IMR-90 (cell line): Measurements from ENCODE around the gene PANK2. TPM values are rescaled to one million over a fixed set of nuclear protein-coding genes. Genes with fewer than 3 reads are reported as not detected.

Experiments
- ATAC-seq: fragments of 200-7000 bp; cut with Tn5 transposase; 2 replicates; pipeline ENCODE4 v1.9.1; 2020; ENCODE audit warnings: low read depth, mild to moderate bottlenecking, moderate library complexity
- BruUV-seq: library from RNA; stranded (reverse); fragments of 400-500 nt; replicated peaks from 2 replicates; lab custom pipeline; 2021; lab: Mats Ljungman, UMichigan
- CTCF ChIA-PET: fragments of 300-600 bp; formaldehyde crosslinking; extraction: SDS; loops from one replicate; lab custom pipeline; 2021; ENCODE audit warnings: antibody characterized with exemption; lab: Yijun Ruan, JAX
- POLR2A ChIA-PET: fragments of 300-600 bp; sonication (Branson Sonifier 250); formaldehyde crosslinking; loops from one replicate; lab custom pipeline; 2022; ENCODE audit warnings: antibody characterized with exemption; ENCODE audit not compliant: unreplicated experiment; lab: Charles Lee
- DNase-seq: peaks from one replicate; pipeline ENCODE4 v3.0.0; 2013
- H2AFZ ChIP-seq: replicated peaks from 2 replicates; pipeline ENCODE3; 2013; ENCODE audit warnings: low read length, mild to moderate bottlenecking; ENCODE audit not compliant: poor library complexity
- H2AK5ac ChIP-seq: 2 replicates; pipeline ENCODE4 v1.6.1; 2013; ENCODE audit warnings: low read depth, low read length, inconsistent platforms
- H2AK9ac ChIP-seq: replicated peaks from 2 replicates; pipeline ENCODE3; 2013; ENCODE audit warnings: mild to moderate bottlenecking, low read depth, low read length, moderate library complexity; ENCODE audit not compliant: poor library complexity
- H2BK120ac ChIP-seq: 2 replicates; pipeline ENCODE4 v1.6.1; 2013; ENCODE audit warnings: low read depth, low read length, inconsistent platforms
- H2BK15ac ChIP-seq: 3 replicates; pipeline ENCODE4 v1.6.1; 2013; ENCODE audit warnings: low read depth, low read length, inconsistent platforms
- H2BK20ac ChIP-seq: 2 replicates; pipeline ENCODE4 v1.6.1; 2013; ENCODE audit warnings: low read depth, mild to moderate bottlenecking, inconsistent platforms, low read length, moderate library complexity
- H2BK5ac ChIP-seq: 2 replicates; pipeline ENCODE4 v1.6.1; 2013; ENCODE audit warnings: mild to moderate bottlenecking, low read depth, low read length, inconsistent platforms; ENCODE audit not compliant: poor library complexity, severe bottlenecking
- H3K14ac ChIP-seq: replicated peaks from 2 replicates; pipeline ENCODE4 v1.6.1; 2013; ENCODE audit warnings: low read depth, low read length, inconsistent platforms
- H3K18ac ChIP-seq: 2 replicates; pipeline ENCODE4 v1.6.1; 2013; ENCODE audit warnings: low read depth, low read length, control low read depth
- H3K23ac ChIP-seq: 2 replicates; pipeline ENCODE4 v1.6.1; 2013; ENCODE audit warnings: low read depth, low read length, inconsistent platforms
- H3K27ac ChIP-seq: 2 replicates; pipeline ENCODE4 v1.5.1; 2013; ENCODE audit warnings: mild to moderate bottlenecking, control low read depth, low read length; ENCODE audit not compliant: insufficient read depth
- H3K27me3 ChIP-seq: 2 replicates; pipeline ENCODE4 v1.6.1; 2013; ENCODE audit warnings: low read length; ENCODE audit not compliant: control insufficient read depth, insufficient read depth
- H3K36me3 ChIP-seq: 2 replicates; pipeline ENCODE4 v1.6.1; 2013; ENCODE audit warnings: low read length, mixed read lengths; ENCODE audit not compliant: control insufficient read depth, insufficient read depth
- H3K4ac ChIP-seq: 2 replicates; pipeline ENCODE4 v1.6.1; 2013; ENCODE audit warnings: low read depth, low read length, inconsistent platforms
- H3K4me1 ChIP-seq: 2 replicates; pipeline ENCODE4 v1.6.1; 2013; ENCODE audit warnings: low read length, mixed read lengths; ENCODE audit not compliant: control insufficient read depth, insufficient read depth
- H3K4me2 ChIP-seq: 2 replicates; pipeline ENCODE4 v1.6.1; 2013; ENCODE audit warnings: low read depth, mild to moderate bottlenecking, control low read depth, low read length, moderate library complexity
- H3K4me3 ChIP-seq: 2 replicates; pipeline ENCODE4 v1.5.1; 2013; ENCODE audit warnings: low read depth, mild to moderate bottlenecking, control low read depth, low read length, moderate library complexity; ENCODE audit not compliant: insufficient read depth
- H3K56ac ChIP-seq: 2 replicates; pipeline ENCODE4 v1.6.1; 2013; ENCODE audit warnings: low read length, inconsistent platforms; ENCODE audit not compliant: insufficient read depth; ENCODE audit errors: extremely low read depth
- H3K79me1 ChIP-seq, 2 experiments: 2 replicates each; pipeline ENCODE4 v1.6.1; 2013; ENCODE audit warnings: low read length in 2 of 2, inconsistent platforms in 1 of 2, low read depth in 1 of 2
- H3K9ac ChIP-seq: 2 replicates; pipeline ENCODE4 v1.6.1; 2013; ENCODE audit warnings: low read depth, low read length, control low read depth
- H3K9me1 ChIP-seq: 2 replicates; pipeline ENCODE4 v1.6.1; 2013; ENCODE audit warnings: low read length, inconsistent platforms; ENCODE audit not compliant: insufficient read depth
- H3K9me3 ChIP-seq: 2 replicates; pipeline ENCODE4 v1.6.1; 2013; ENCODE audit warnings: low read length; ENCODE audit not compliant: control insufficient read depth, insufficient read depth
- H4K20me1 ChIP-seq: 2 replicates; pipeline ENCODE4 v1.6.1; 2013; ENCODE audit warnings: low read length, inconsistent platforms; ENCODE audit not compliant: insufficient read depth
- H4K5ac ChIP-seq: 2 replicates; pipeline ENCODE4 v1.6.1; 2013; ENCODE audit warnings: mild to moderate bottlenecking, low read depth, low read length, control low read depth
- H4K8ac ChIP-seq, 2 experiments: 2 replicates each; pipeline ENCODE4 v1.6.1; 2013; ENCODE audit warnings: low read depth in 2 of 2, low read length in 2 of 2, control low read depth in 1 of 2, inconsistent platforms in 1 of 2
- H4K91ac ChIP-seq: 2 replicates; pipeline ENCODE4 v1.6.1; 2013; ENCODE audit warnings: low read depth, low read length, inconsistent platforms; ENCODE audit not compliant: insufficient read depth
- BHLHE40 ChIP-seq: fragments of 150-350 bp; IDR thresholded peaks from 2 replicates; pipeline ENCODE4 v1.6.1; 2016; ENCODE audit warnings: mild to moderate bottlenecking, low read depth, low read length
- CEBPB ChIP-seq: IDR thresholded peaks from 2 replicates; pipeline ENCODE4 v1.6.1; 2012; ENCODE audit warnings: low read depth, low read length, improper control_type of control experiment
- CHD1 ChIP-seq: IDR thresholded peaks from 2 replicates; pipeline ENCODE4 v1.6.1; 2012; ENCODE audit warnings: low read depth, low read length, improper control_type of control experiment
- CTCF ChIP-seq: conservative IDR thresholded peaks from 2 replicates; pipeline ENCODE4 v1.5.1; 2012; ENCODE audit warnings: mild to moderate bottlenecking, low read depth, low read length, improper control_type of control experiment
- ELK1 ChIP-seq: fragments of 150-350 bp; IDR thresholded peaks from 2 replicates; pipeline ENCODE4 v1.6.1; 2016; ENCODE audit warnings: low read depth, mild to moderate bottlenecking, low read length, moderate library complexity, borderline replicate concordance
- FOS ChIP-seq: fragments of 150-350 bp; IDR thresholded peaks from 2 replicates; pipeline ENCODE4 v1.6.1; 2016; ENCODE audit warnings: low read depth, low read length
- MAFK ChIP-seq: IDR thresholded peaks from 2 replicates; pipeline ENCODE4 v1.6.1; 2012; ENCODE audit warnings: low read depth, low read length, improper control_type of control experiment
- MAZ ChIP-seq: IDR thresholded peaks from 2 replicates; pipeline ENCODE4 v1.6.1; 2012; ENCODE audit warnings: low read depth, mild to moderate bottlenecking, low read length, improper control_type of control experiment, moderate library complexity, borderline replicate concordance
- MXI1 ChIP-seq: IDR thresholded peaks from 2 replicates; pipeline ENCODE4 v1.6.1; 2012; ENCODE audit warnings: low read depth, mild to moderate bottlenecking, low read length, moderate library complexity, borderline replicate concordance
- NFE2L2 ChIP-seq: fragments of 150-350 bp; IDR thresholded peaks from 2 replicates; pipeline ENCODE4 v1.6.1; 2016; ENCODE audit warnings: low read depth, mild to moderate bottlenecking, low read length
- POLR2A ChIP-seq: IDR thresholded peaks from 2 replicates; pipeline ENCODE4 v1.6.1; 2012; ENCODE audit warnings: mild to moderate bottlenecking, low read depth, low read length
- RAD21 ChIP-seq: IDR thresholded peaks from 2 replicates; pipeline ENCODE4 v1.6.1; 2012; ENCODE audit warnings: low read length, improper control_type of control experiment
- RCOR1 ChIP-seq: IDR thresholded peaks from 2 replicates; pipeline ENCODE4 v1.6.1; 2012; ENCODE audit warnings: mild to moderate bottlenecking, low read length, improper control_type of control experiment; ENCODE audit not compliant: insufficient replicate concordance
- RFX5 ChIP-seq: IDR thresholded peaks from 2 replicates; pipeline ENCODE4 v1.8.0; 2012; ENCODE audit warnings: low read depth, mild to moderate bottlenecking, low read length, moderate library complexity
- SMC3 ChIP-seq: fragments of 150-350 bp; IDR thresholded peaks from 2 replicates; pipeline ENCODE4 v1.6.1; 2016; ENCODE audit warnings: low read depth, mild to moderate bottlenecking, antibody characterized with exemption, low read length, moderate library complexity
- USF2 ChIP-seq: fragments of 150-350 bp; IDR thresholded peaks from 2 replicates; pipeline ENCODE4 v1.6.1; 2017; ENCODE audit warnings: mild to moderate bottlenecking, antibody characterized with exemption, low read length, low read depth
- WGBS, 2 experiments: methylation state at CpG; one replicate each; pipeline versions ENCODE4 v1.1.5 to v1.1.7; 2013; ENCODE audit warnings: missing lambda C conversion rate in 2 of 2; ENCODE audit not compliant: insufficient read length in 1 of 2; ENCODE audit errors: extremely low coverage in 2 of 2; 5-methylcytosine and 5-hydroxymethylcytosine counted together
- dilution Hi-C: fragments of 300-500 bp; cut with HindIII; formaldehyde crosslinking; loops from one replicate; pipeline ENCODE4 v1.14.3; 2018; ENCODE audit warnings: low sequenced_read_pairs; ENCODE audit not compliant: unreplicated experiment
- in situ Hi-C: fragments of 300-500 bp; cut with MboI; formaldehyde crosslinking; loops from 3 replicates; pipeline ENCODE4 v1.14.3; 2019; ENCODE audit warnings: low sequenced_read_pairs, inconsistent platforms, mixed read lengths
- intact Hi-C: fragments of 100-400 bp; cut with micrococcal nuclease; formaldehyde crosslinking; loops from 2 replicates; pipeline ENCODE4 v1.10.0; 2022
- polyA plus RNA-seq, 3 experiments: library from polyadenylated mRNA; depleted of rRNA; stranded (reverse); fragments of >200 nt; gene quantifications; 2 replicates each; pipeline ENCODE4 v1.2.3, GENCODE V29; 2012; ENCODE audit warnings: low replicate concordance in 1 of 3
- total RNA-seq: library from RNA; depleted of rRNA; stranded (reverse); fragments of >200 nt; gene quantifications from 2 replicates; pipeline ENCODE4 v1.2.3, GENCODE V29; 2012

The PANK2 gene
- total and polyA plus RNA-seq, 2 of the 4 experiments (the other 2 are of a cell fraction) = 17.7 to 28.1 TPM

GRCh38 chr20:3910853-3911252, 21.7 kb downstream of the PANK2 start:
- H3K23ac ChIP-seq = no peak overlapping the region
- intact Hi-C loops (no loop called here), in situ Hi-C loops (no loop called here), dilution Hi-C loops (no loop called here)
- no peak overlapping the region for H2AK9ac ChIP-seq
- H3K4me2 ChIP-seq = no peak overlapping the region
- no peak overlapping the region for H3K56ac ChIP-seq
- POLR2A ChIA-PET = no interaction called here
- no peaks in the 10 kb centered on the region for H3K27me3 ChIP-seq
- no peak overlapping the region for H3K9ac ChIP-seq
- no peak overlapping the region for H3K4ac ChIP-seq
- H2BK15ac ChIP-seq = no peak overlapping the region
- no TSS peak for BruUV-seq
- TF ChIP-seq MAZ = no peak
- no peak for TF ChIP-seq MAFK
- no peak for TF ChIP-seq SMC3
- TF ChIP-seq NFE2L2 = no peak
- TF ChIP-seq ELK1 = no peak
- TF ChIP-seq CEBPB = no peak
- no peak for TF ChIP-seq CTCF
- TF ChIP-seq CHD1 = no peak
- no peak for TF ChIP-seq USF2
- TF ChIP-seq RFX5 = no peak
- TF ChIP-seq POLR2A = no peak
- TF ChIP-seq RAD21 = no peak
- no peak for TF ChIP-seq RCOR1
- no peak for TF ChIP-seq BHLHE40
- no peak for TF ChIP-seq MXI1
- TF ChIP-seq FOS = no peak
- H3K18ac ChIP-seq = no peak overlapping the region
- H3K9me3 ChIP-seq = no peaks in the 10 kb centered on the region
- peaks cover 27 to 59% of the 10 kb centered on the region in 2 experiments for H3K79me1 ChIP-seq
- H3K27ac ChIP-seq = no peak overlapping the region
- H4K20me1 ChIP-seq = peaks cover 75% of the 10 kb centered on the region
- no CpG with 5 or more reads among the region's 2 CpGs for WGBS, 2 experiments
- H3K4me1 ChIP-seq = no peaks in the 10 kb centered on the region
- ATAC-seq (no peak), DNase-seq (no peak)
- no peak overlapping the region for H2BK120ac ChIP-seq
- H3K36me3 ChIP-seq = peaks cover 42% of the 10 kb centered on the region
- no peak overlapping the region for H2AK5ac ChIP-seq
- H3K14ac ChIP-seq = no peak overlapping the region
- peaks cover 12% of the 10 kb centered on the region for H3K9me1 ChIP-seq
- no peak overlapping the region for H2AFZ ChIP-seq
- no peak overlapping the region for H4K91ac ChIP-seq
- no peak overlapping the region for H4K8ac ChIP-seq
- no peak overlapping the region for H4K5ac ChIP-seq
- H2BK5ac ChIP-seq = no peak overlapping the region
- no peak overlapping the region for H3K4me3 ChIP-seq
- H2BK20ac ChIP-seq = no peak overlapping the region
- CTCF ChIA-PET = no interaction called here
